Mucosa of stomach (tissue), 1 donor: ENCODE results near the gene PMF1.
"Not testable (repeated sequence)": the region's sequence is repeated elsewhere in the genome, so short reads cannot be mapped to it uniquely, and the experiment has no call there.

Source experiments
- H3K27me3 ChIP-seq: one replicate; pipeline ENCODE4 v1.7.0; 2013; ENCODE audit warnings: mild to moderate bottlenecking, low read length; ENCODE audit not compliant: control insufficient read depth, insufficient read depth
- H3K36me3 ChIP-seq: one replicate; pipeline ENCODE4 v1.7.0; 2013; ENCODE audit warnings: low read length; ENCODE audit not compliant: control insufficient read depth, insufficient read depth
- H3K4me1 ChIP-seq: one replicate; pipeline ENCODE4 v1.7.0; 2013; ENCODE audit warnings: mild to moderate bottlenecking, low read length; ENCODE audit not compliant: control insufficient read depth, insufficient read depth
- H3K4me3 ChIP-seq: one replicate; pipeline ENCODE4 v1.7.0; 2013; ENCODE audit warnings: low read length
- H3K9ac ChIP-seq: one replicate; pipeline ENCODE4 v1.7.0; 2013; ENCODE audit warnings: mild to moderate bottlenecking, low read length, moderate library complexity
- H3K9me3 ChIP-seq: one replicate; pipeline ENCODE4 v1.7.0; 2013; ENCODE audit warnings: mild to moderate bottlenecking, low read length, moderate library complexity; ENCODE audit not compliant: control insufficient read depth
- donor health status: Pancreatic carcinoma.

The PMF1 gene

DNA sequence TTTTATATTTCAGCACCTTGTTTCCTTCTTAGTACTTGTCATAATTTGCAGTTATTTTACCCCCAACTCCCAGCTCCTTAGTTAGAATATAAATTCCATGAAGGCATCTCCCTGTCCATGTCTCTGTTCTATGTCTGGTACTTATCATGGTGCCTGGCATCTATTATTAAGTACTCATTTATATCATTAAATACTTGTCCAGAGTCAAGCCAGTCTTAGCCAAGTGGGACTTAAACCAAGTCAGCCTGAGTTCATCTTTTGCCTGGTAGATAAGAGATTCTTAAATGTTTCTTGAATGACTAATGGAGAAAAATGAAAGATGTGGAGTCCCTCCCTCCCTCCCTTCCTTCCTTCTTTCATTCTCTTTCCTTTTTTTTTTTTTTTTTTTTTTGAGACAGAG, 9.5 kb upstream of the PMF1 start:
- Histone ChIP-seq H3K9ac (no peak overlapping the region), H3K36me3 (no peaks in the 10 kb centered on the region), H3K4me1 (no peaks in the 10 kb centered on the region), H3K9me3 (no peaks in the 10 kb centered on the region), H3K4me3 (no peak overlapping the region), H3K27me3 (no peaks in the 10 kb centered on the region)

DNA sequence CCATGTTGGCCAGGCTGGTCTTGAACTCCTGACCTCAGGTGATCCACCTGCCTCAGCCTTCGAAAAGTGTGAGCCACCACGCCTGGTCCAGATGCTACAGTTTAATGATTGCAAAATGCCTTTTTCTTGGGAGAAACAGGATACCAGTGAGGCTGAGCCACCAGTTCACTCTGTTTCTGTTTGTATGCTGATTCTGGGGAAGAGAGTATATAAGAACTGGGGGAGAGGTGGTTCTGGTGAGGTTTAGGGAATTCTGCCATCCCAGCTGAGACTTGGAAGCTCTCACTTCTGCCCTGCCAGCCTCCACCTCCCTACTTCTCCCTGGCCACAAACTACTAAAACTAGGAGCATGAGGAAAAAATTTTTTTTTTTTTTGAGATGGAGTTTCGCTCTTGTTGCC, 8.1 kb upstream of the PMF1 start:
- no peaks in the 10 kb centered on the region for H3K27me3 ChIP-seq
- no peaks in the 10 kb centered on the region for H3K4me1 ChIP-seq
- no peaks in the 10 kb centered on the region for H3K36me3 ChIP-seq
- H3K9me3 ChIP-seq, result no peaks in the 10 kb centered on the region
- no peak overlapping the region for H3K4me3 ChIP-seq
- H3K9ac ChIP-seq, result no peak overlapping the region

DNA sequence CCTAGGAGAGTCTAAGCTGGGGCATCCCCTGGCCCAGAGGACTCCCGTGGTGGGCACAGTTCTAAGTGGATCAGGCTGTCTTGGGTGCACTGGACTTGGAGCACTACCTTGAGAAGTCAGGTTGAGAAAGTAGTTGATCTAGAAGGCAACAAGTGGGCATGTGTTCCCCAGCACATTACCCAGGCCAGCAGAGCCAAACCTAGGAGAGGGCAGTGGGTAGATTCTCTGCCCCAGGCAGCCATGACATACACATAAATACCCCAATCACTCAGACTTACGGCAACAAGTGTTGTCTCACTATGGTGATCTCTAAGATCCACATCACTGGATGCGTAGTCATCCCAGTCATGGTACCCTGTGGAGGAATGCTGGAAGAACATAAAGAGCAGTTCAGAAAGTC, 1.6 kb upstream of the PMF1 start:
- Histone ChIP-seq H3K9ac (no peak overlapping the region), H3K27me3 (no peaks in the 10 kb centered on the region), H3K4me1 (peaks cover 18% of the 10 kb centered on the region), H3K4me3 (no peak overlapping the region), H3K36me3 (no peaks in the 10 kb centered on the region), H3K9me3 (no peaks in the 10 kb centered on the region)

DNA sequence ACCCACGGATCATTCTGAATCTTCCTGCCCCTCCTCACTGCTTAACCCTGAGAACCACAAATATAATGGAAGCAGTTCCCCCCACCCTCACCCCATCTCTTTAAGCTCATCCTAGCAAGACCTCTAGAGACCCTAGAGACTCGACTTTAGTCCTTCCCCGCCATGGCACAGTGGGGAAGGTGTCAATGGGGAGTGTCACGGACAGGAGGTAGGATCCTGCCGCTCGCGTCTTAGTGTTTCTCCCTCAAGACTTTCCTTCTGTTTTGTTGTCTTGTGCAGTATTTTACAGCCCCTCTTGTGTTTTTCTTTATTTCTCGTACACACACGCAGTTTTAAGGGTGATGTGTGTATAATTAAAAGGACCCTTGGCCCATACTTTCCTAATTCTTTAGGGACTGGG, 677 bp upstream of the PMF1 start:
- peaks cover 18% of the 10 kb centered on the region for H3K4me1 ChIP-seq
- H3K9me3 ChIP-seq, result no peaks in the 10 kb centered on the region

DNA sequence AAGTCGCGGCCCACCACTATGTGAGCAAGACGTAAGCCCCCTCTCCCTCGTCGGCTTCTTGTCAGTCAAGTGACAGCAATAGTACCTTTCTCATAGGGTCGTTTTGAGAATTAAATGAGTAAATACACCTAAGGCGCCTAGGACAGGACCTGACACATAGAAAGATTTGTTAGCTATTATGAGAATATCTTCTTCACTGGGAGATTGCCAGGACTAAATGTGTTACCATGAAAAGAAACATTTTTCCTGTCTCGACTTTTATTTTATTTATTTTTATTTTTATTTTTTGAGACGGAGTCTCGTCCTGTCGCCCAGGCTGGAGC, 798 bp downstream of the PMF1 start:
- Histone ChIP-seq H3K9me3 (no peaks in the 10 kb centered on the region), H3K4me3 (peak overlapping the region; percentile 95), H3K4me1 (peaks cover 18% of the 10 kb centered on the region), H3K36me3 (no peaks in the 10 kb centered on the region), H3K9ac (peak overlapping the region; percentile 86), H3K27me3 (no peaks in the 10 kb centered on the region)

More for the DNA sequence above, 677 bp upstream of the PMF1 start:
- peak overlapping the region; percentile 86 for H3K9ac ChIP-seq
- H3K36me3 ChIP-seq, result no peaks in the 10 kb centered on the region
- H3K27me3 ChIP-seq, result no peaks in the 10 kb centered on the region
- peak overlapping the region; percentile 95 for H3K4me3 ChIP-seq

DNA sequence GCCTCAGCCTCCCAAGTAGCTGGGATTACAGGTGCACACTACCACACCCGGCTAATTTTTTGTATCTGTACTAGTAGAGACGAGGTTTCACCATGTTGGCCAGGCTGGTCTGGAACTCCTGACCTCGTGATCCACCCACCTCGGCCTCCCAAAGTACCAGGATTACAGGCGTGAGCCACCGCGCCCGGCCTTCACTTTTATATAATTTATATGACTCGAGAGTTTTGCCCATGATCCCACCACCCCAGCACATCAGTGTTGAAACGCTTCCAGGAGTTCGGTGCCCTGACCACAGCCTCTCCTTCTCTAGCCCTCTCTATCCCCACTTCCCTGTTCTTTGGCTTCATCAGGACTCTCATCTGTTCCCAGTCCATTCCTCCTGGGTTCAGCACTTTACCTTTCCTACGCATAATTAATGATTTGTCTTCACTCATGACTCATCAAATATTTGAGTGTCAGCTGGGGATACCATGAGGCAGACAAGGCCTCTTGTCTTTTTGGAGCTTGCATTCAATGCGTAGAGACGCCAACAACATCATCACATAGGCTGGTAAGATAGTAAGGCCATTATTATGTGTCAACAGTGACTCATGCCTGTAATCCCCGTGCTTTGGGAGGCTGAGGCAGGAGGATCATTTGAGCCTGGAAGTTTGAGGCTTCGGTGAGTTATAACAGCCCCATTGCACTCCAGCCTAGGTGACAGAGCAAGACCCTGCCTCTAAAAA, 1.4 kb downstream of the PMF1 start:
- Histone ChIP-seq H3K27me3 (no peaks in the 10 kb centered on the region), H3K4me1 (peaks cover 18% of the 10 kb centered on the region), H3K4me3 (no peak overlapping the region), H3K9ac (peak overlapping the region; percentile 86), H3K9me3 (no peaks in the 10 kb centered on the region), H3K36me3 (no peaks in the 10 kb centered on the region)

DNA sequence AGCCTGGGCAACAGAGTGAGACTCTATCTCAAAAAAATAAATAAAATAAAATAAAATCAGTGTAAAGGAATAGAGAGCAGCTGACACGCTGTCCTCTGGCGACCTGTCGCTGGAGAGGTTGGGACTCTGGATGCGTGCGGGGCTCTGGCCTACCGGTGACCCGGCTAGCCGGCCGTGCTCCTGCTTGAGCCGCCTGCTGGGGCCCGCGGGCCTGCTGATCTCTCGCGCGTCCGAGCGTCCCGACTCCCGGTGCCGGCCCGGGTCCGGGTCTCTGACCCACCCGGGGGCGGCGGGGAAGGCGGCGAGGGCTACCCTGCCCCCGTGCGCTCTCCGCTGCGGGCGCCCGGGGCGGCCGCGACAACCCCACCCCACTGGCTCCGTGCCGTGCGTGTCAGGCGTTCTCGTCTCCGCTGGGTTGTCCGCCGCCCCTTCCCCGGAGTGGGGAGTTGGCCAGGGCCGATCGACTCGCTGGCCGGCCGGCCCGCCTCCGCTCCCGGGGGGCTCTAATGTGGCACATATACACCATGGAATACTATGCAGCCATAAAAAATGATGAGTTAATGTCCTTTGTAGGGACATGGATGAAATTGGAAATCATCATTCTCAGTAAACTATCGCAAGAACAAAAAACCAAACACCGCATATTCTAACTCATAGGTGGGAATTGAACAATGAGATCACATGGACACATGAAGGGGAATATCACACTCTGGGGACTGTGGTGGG, 3.7 kb downstream of the PMF1 start:
- H3K4me3 ChIP-seq, H3K9me3 ChIP-seq, H3K36me3 ChIP-seq, H3K9ac ChIP-seq, H3K27me3 ChIP-seq: not testable (repeated sequence)
- H3K4me1 ChIP-seq, result peaks cover 18% of the 10 kb centered on the region

DNA sequence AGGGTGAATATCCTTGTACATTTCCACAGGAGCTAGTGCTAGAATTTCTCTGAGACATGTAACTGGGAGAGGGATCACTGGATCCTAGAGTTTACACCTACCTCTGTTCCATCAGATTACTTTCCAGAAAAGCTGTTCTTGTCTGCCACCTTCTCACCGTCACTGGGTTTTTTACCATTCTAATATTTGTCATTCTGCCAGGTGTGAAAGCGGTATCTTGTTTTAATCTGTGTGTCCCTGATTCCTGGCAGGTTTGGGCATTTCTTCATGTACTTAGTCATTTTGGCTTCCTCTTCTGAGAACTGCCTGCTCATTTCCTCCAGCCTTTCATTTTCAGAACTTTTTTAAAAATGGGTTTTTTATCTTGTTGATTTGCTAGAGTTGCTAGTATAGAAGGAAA, 5.1 kb downstream of the PMF1 start:
- H3K4me1 ChIP-seq, result peaks cover 11% of the 10 kb centered on the region
- no peak overlapping the region for H3K4me3 ChIP-seq
- no peaks in the 10 kb centered on the region for H3K27me3 ChIP-seq
- peaks cover 5% of the 10 kb centered on the region for H3K36me3 ChIP-seq
- H3K9ac ChIP-seq, result no peak overlapping the region
- H3K9me3 ChIP-seq, result no peaks in the 10 kb centered on the region

DNA sequence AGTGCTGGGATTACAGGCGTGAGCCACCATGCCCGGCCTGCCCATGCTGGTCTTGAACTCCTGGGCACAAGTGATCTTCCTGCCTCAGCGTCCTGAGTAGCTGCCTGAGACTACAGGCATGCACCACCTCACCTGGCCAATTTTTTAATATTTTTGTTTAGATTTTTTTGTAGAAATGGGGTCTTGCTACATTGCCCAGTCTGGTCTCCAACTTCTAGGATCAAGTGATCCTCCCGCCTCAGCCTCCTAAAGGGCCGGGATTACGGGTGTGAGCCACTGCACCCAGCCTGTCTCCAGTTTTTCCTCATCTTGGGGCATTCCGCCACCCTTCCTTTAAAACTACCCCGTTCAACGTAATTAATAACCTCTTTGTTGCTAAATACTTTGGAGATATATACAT, 7.4 kb downstream of the PMF1 start:
- H3K27me3 ChIP-seq, result no peaks in the 10 kb centered on the region
- H3K9me3 ChIP-seq, result no peaks in the 10 kb centered on the region
- H3K9ac ChIP-seq, result no peak overlapping the region
- peaks cover 5% of the 10 kb centered on the region for H3K36me3 ChIP-seq
- peaks cover 5% of the 10 kb centered on the region for H3K4me1 ChIP-seq
- no peak overlapping the region for H3K4me3 ChIP-seq

DNA sequence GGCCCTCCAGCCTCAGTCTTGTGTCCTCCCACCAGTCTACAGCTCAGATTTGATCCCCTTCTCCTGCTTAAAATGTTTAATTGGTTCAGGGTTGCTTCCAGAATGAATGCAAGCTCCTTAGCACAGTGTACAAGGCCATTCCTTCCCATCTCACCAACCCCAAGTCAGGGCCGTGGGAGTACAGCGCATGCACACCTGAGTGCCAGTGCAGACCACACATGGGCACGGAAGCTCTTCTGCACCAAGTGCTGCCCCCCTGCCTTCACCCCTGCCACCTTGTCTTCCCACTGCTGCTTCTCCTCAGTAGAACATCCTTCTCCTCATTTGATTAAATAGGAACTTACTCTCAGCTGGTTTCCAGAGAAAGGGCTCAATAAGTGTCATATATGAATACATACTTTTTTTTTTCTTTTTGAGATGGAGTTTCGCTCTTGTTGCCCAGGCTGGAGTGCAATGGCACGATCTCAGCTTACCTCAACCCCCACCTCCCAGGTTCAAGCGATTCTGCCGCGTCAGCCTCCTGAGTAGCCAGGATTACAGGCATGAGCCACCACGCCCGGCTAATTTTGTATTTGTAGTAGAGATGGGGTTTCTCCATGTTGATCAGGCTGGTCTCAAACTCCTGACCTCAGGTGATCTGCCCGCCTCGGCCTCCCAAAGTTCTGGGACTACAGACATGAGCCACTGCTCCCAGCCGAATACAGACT, 9.3 kb downstream of the PMF1 start:
- Histone ChIP-seq H3K4me3 (no peak overlapping the region), H3K27me3 (no peaks in the 10 kb centered on the region), H3K9ac (no peak overlapping the region), H3K4me1 (peaks cover 6% of the 10 kb centered on the region), H3K9me3 (no peaks in the 10 kb centered on the region), H3K36me3 (peaks cover 5% of the 10 kb centered on the region)

DNA sequence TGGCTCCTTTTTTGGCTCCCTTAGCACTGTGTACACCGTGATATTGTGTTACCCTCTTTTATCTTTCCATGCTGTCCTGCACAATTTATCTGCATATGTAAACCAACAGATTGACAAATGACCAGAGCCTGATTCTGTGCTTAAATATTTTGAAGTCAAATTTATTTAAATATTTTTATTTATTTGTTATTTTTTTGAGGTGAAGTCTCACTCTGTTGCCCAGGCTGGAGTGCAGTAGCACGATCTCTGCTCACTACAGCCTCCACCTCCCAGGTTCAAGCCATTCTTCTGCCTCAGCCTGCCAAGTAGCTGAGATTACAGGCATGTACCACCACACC, 12.8 kb downstream of the PMF1 start:
- Histone ChIP-seq H3K4me3 (no peak overlapping the region), H3K27me3 (no peaks in the 10 kb centered on the region), H3K4me1 (peaks cover 6% of the 10 kb centered on the region), H3K9ac (no peak overlapping the region), H3K9me3 (no peaks in the 10 kb centered on the region), H3K36me3 (peaks cover 5% of the 10 kb centered on the region)

DNA sequence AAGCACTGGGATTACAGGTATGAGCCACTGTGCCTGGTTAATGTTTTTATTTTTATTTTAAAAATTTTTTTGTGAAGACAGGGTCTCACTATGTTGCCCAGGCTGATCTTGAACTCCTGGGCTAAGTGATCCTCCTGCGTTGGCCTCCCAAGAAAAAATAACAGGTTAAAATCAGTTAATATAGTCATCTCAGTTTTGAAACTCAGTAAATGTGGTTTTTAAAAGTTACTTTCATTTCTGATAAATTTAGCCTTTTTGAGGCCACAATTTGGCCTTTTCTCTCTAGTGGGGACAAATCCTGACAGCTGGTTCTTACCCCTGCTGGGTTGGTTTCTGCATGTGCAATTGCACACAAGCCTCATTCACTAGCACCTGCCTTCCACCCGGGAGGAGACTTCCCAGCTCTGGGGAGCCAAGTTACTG, 13.3 kb downstream of the PMF1 start:
- Histone ChIP-seq H3K9me3 (no peaks in the 10 kb centered on the region), H3K9ac (no peak overlapping the region), H3K36me3 (peaks cover 2% of the 10 kb centered on the region), H3K4me3 (no peak overlapping the region), H3K27me3 (no peaks in the 10 kb centered on the region), H3K4me1 (peaks cover 6% of the 10 kb centered on the region)
